ENCODE data around the gene CCSER2. TPM values are rescaled to one million over a fixed set of nuclear protein-coding genes. Genes with fewer than 3 reads are reported as not detected.
A peak's percentile ranks its signal among the peaks of the same experiment; 100 is the strongest.
"Not testable (repeated sequence)": the region's sequence is repeated elsewhere in the genome, so short reads cannot be mapped to it uniquely, and the experiment has no call there.

The CCSER2 gene
- polyA plus RNA-seq = 22.1 to 28.0 TPM (median 26.7 TPM) in 3 replicates
- 34.0 TPM for polyA plus RNA-seq (2011; ENCODE audit: low read depth)
- 20.6 and 33.6 TPM in 2 replicates for polyA plus RNA-seq (2011; cell fraction: cytosol; rRNA removed)
- polyA plus RNA-seq (2011; cell fraction: nucleus; rRNA removed) = 22.8 and 25.6 TPM in 2 replicates
- 18.2 and 20.9 TPM in 2 replicates for polyA plus RNA-seq (2012; ENCODE audit: low replicate concordance)
- 5.8 to 42.1 TPM (median 24.0 TPM) in 3 replicates for polyA minus RNA-seq
- polyA minus RNA-seq (2011; cell fraction: cytosol; rRNA and poly(A)+ RNA removed) = 30.3 TPM
- 17.4 and 43.7 TPM in 2 replicates for polyA minus RNA-seq (2011; cell fraction: nucleus; rRNA and poly(A)+ RNA removed)

GRCh38 chr10:84328418-84329195 is at the start of gene CCSER2:
Gene CCSER2 (plus strand): TSS chr10:84328589. CDS start chr10:84371053, 42,464 bp downstream.
- Histone ChIP-seq H3K4me3 (ENCODE audit: control insufficient read depth in 2 of 3, extremely low read depth in 1 of 3, insufficient read depth in 2 of 3, low read depth in 1 of 3, low read length in 3 of 3) (peak within 1 kb of the TSS; percentile 47 to 83 (median 79)), H3K79me2 (ENCODE audit: control insufficient read depth, insufficient read depth, low read length) (peaks cover 45% of the 10 kb centered on the region), H3K9ac (ENCODE audit: control insufficient read depth, extremely low read depth, insufficient read depth, low read length) (peak within 1 kb of the TSS; percentile 83), H3K36me3 (ENCODE audit: control insufficient read depth in 2 of 2, extremely low read depth in 1 of 2, insufficient read depth in 2 of 2, low read length in 2 of 2) (no peaks in the 10 kb centered on the region), H2AFZ (ENCODE audit: control insufficient read depth, low read length) (peak within 1 kb of the TSS; percentile 73), H3K9me3 (ENCODE audit: control insufficient read depth, low read depth, low read length) (no peaks in the 10 kb centered on the region), H3K27ac (ENCODE audit: control insufficient read depth, insufficient read depth, low read length) (peak within 1 kb of the TSS; percentile 87), H4K20me1 (ENCODE audit: control insufficient read depth, extremely low read depth, insufficient read depth, low read length) (no peaks in the 10 kb centered on the region), H3K27me3 (ENCODE audit: control insufficient read depth, extremely low read depth, insufficient read depth, low read length) (no peaks in the 10 kb centered on the region), H3K9me1 (ENCODE audit: control insufficient read depth, extremely low read depth, insufficient read depth, low read length) (no peaks in the 10 kb centered on the region), H3K4me2 (ENCODE audit: control insufficient read depth, extremely low read depth, insufficient read depth, low read depth, low read length) (peak within 1 kb of the TSS; percentile 80), H3K4me1 (ENCODE audit: control insufficient read depth, extremely low read depth, insufficient read depth, low read length) (peaks cover 15% of the 10 kb centered on the region)
- no peak for TF ChIP-seq EZH2 (IDR thresholded peaks at IDR 0.05; ENCODE audit: low read length)
- DNase-seq (ENCODE audit: low read depth, low spot score) = no peak
- dilution Hi-C loops (cut with MboI; ENCODE audit: extremely low pct_ligation_motif_present, low sequenced_read_pairs) = no loop called here
- FAIRE-seq = no peak

- FAIRE-seq; H2AFZ ChIP-seq (ENCODE audit: control insufficient read depth, low read length); H3K4me2 ChIP-seq (ENCODE audit: control insufficient read depth, extremely low read depth, insufficient read depth, low read depth, low read length); H3K79me2 ChIP-seq (ENCODE audit: control insufficient read depth, insufficient read depth, low read length); H4K20me1 ChIP-seq (ENCODE audit: control insufficient read depth, extremely low read depth, insufficient read depth, low read length); H3K9ac ChIP-seq (ENCODE audit: control insufficient read depth, extremely low read depth, insufficient read depth, low read length); H3K36me3 ChIP-seq (ENCODE audit: control insufficient read depth in 2 of 2, extremely low read depth in 1 of 2, insufficient read depth in 2 of 2, low read length in 2 of 2); dilution Hi-C loops (cut with MboI; ENCODE audit: extremely low pct_ligation_motif_present, low sequenced_read_pairs); H3K9me1 ChIP-seq (ENCODE audit: control insufficient read depth, extremely low read depth, insufficient read depth, low read length); H3K9me3 ChIP-seq (ENCODE audit: control insufficient read depth, low read depth, low read length); H3K27ac ChIP-seq (ENCODE audit: control insufficient read depth, insufficient read depth, low read length); DNase-seq (ENCODE audit: low read depth, low spot score); H3K27me3 ChIP-seq (ENCODE audit: control insufficient read depth, extremely low read depth, insufficient read depth, low read length); H3K4me3 ChIP-seq (ENCODE audit: control insufficient read depth in 2 of 3, extremely low read depth in 1 of 3, insufficient read depth in 2 of 3, low read depth in 1 of 3, low read length in 3 of 3); H3K4me1 ChIP-seq (ENCODE audit: control insufficient read depth, extremely low read depth, insufficient read depth, low read length): not testable (repeated sequence)
These were observed 48.4 kb upstream of the CCSER2 start for GRCh38 chr10:84279876-84280475.

GRCh38 chr10:84286695-84287094 is 41.7 kb upstream of the CCSER2 start:
- H3K79me2 ChIP-seq (ENCODE audit: control insufficient read depth, insufficient read depth, low read length) = no peaks in the 10 kb centered on the region
- H2AFZ ChIP-seq (ENCODE audit: control insufficient read depth, low read length) = no peak overlapping the region
- no peaks in the 10 kb centered on the region for H3K9me1 ChIP-seq (ENCODE audit: control insufficient read depth, extremely low read depth, insufficient read depth, low read length)
- H3K9me3 ChIP-seq (ENCODE audit: control insufficient read depth, low read depth, low read length) = no peaks in the 10 kb centered on the region
- H3K4me1 ChIP-seq (ENCODE audit: control insufficient read depth, extremely low read depth, insufficient read depth, low read length) = no peaks in the 10 kb centered on the region
- no peak overlapping the region for H3K9ac ChIP-seq (ENCODE audit: control insufficient read depth, extremely low read depth, insufficient read depth, low read length)
- FAIRE-seq (no peak), DNase-seq (ENCODE audit: low read depth, low spot score) (no peak)
- no peak overlapping the region for H3K4me2 ChIP-seq (ENCODE audit: control insufficient read depth, extremely low read depth, insufficient read depth, low read depth, low read length)
- H3K27ac ChIP-seq (ENCODE audit: control insufficient read depth, insufficient read depth, low read length) = no peak overlapping the region
- no peaks in the 10 kb centered on the region for H3K36me3 ChIP-seq (ENCODE audit: control insufficient read depth in 2 of 2, extremely low read depth in 1 of 2, insufficient read depth in 2 of 2, low read length in 2 of 2)
- H3K4me3 ChIP-seq (ENCODE audit: control insufficient read depth in 2 of 3, extremely low read depth in 1 of 3, insufficient read depth in 2 of 3, low read depth in 1 of 3, low read length in 3 of 3) = no peak overlapping the region
- TF ChIP-seq CTCF (optimal IDR thresholded peaks at IDR 0.05 in 1 of 3, IDR thresholded peaks at IDR 0.05 in 1 of 3, conservative IDR thresholded peaks at IDR 0.05 in 1 of 3; ENCODE audit: extremely low read depth in 1 of 3, insufficient read depth in 2 of 3, low read length in 3 of 3) = no peak
- TF ChIP-seq EZH2 (IDR thresholded peaks at IDR 0.05; ENCODE audit: low read length) = no peak
- no peaks in the 10 kb centered on the region for H4K20me1 ChIP-seq (ENCODE audit: control insufficient read depth, extremely low read depth, insufficient read depth, low read length)
- dilution Hi-C loops (cut with MboI; ENCODE audit: extremely low pct_ligation_motif_present, low sequenced_read_pairs) = no loop called here
- peaks cover 4% of the 10 kb centered on the region for H3K27me3 ChIP-seq (ENCODE audit: control insufficient read depth, extremely low read depth, insufficient read depth, low read length)
